IPS-NIHi7 (cell line): ENCODE results near the gene GRPEL1.

ENCODE experiments used
- DNase-seq: peaks from one replicate; pipeline ENCODE4 v3.0.0; 2012; ENCODE audit warnings: mixed read lengths; ENCODE audit errors: extremely low spot score

The GRPEL1 gene

GRCh38 chr4:7066006-7066405, 1.9 kb downstream of the GRPEL1 start:
- no peak for DNase-seq

- DNase-seq: no peak
Observed at GRCh38 chr4:7063362-7063761, 4.5 kb downstream of the GRPEL1 start.

DNA sequence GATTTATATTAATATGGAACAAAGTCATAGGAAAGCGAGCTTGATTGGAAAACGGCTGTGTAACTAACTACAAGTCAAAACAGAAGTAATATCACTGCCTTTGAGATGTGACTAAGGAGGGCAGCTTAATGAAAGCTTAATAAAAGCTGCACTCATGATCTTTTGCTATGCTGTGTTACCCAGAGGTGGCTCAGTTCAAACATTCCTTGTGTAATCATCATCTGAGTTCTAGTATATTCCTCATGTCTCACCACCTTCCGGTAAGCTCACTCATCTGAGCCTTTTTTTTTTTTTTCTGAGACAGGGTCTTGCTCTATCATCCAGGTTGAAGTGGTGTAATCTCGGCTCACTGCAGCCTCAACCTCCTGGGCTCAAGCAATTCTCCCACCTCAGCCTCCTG, 5.0 kb downstream of the GRPEL1 start:
- no peak for DNase-seq

GRCh38 chr4:7061815-7062214, 6.0 kb downstream of the GRPEL1 start:
- no peak for DNase-seq

DNA sequence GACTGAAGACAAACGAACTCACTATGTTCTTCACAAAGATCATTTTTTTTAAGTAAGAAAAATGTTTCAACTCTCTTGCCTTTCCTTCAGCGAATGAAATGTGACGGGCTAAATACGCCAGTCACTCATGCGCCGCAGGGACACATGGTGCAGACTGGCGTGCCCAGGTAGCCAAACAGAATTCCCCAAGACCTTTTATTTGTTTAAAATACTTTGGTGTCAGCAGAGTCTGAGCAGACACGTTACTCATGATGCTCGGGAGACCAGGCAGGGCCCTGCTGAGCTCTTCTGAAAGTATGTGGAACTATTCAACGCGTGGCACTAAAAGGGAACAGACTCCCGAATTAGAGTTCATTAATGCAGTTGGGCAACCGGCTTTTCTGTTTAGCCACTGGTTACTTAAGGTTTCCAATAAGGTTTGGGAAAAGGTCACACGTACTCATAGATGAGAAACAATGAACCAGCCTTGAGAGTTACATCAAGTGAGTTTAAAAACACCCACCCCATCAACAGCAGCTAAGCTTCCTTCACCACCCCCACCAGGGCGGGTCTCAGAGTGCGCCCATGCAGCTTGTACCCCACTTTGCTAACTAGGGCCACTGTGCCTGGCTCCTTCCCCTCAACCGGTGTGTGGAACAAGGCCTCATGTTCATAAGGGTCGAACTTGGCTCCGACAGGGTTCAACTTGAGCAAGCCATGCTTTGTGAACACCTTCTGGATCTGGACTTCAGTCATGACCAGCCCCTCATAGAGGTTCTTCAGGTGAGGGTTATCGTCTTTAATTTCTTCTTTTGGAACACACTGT, 7.3 kb downstream of the GRPEL1 start:
- no peak for DNase-seq

DNA sequence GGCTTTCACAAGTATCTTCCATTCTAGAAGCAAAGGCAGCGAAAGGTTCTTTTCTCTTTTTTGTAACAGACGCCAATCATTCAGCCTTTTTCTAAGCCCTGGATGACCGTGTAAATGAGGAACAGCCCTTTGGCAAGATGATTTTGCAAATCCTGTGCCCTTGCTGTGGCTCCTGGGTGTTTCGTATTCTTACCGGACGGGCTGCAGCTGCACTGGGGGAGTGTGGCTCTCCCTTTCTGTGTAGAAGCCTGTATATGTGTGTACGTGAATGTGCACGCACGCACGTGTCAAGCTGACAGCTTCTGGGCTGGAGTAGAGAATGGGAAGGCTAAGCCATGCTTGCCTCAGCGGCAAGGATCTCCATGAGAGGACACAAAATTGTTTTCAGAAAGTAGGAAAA, 8.2 kb downstream of the GRPEL1 start:
- no peak for DNase-seq

DNA sequence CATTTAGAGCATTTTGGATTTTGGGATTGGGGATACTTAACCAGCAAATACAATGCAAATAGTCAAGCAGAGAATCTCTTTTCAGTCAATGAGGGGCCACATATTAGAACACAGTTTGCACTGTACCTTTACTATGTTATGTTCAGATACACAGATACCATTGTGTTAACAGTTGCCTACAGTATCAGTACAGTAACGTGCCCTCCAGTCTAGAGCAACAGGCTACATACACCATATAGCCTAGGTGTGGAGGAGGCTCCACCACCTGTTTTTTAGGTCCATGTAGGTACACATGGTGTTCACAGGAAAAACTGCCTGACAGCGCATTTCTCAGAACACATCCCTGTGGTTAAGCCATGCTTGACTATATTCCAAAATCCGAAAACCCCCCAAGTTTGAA, 9.1 kb downstream of the GRPEL1 start:
- DNase-seq: no peak

- DNase-seq: no peak
Observed at GRCh38 chr4:7055990-7056325, 11.9 kb downstream of the GRPEL1 start.

- DNase-seq: no peak
Observed at GRCh38 chr4:7055111-7055989, 12.5 kb downstream of the GRPEL1 start.

- DNase-seq: no peak
Observed at GRCh38 chr4:7054106-7054880, 13.6 kb downstream of the GRPEL1 start.

GRCh38 chr4:7052923-7053715, 14.7 kb downstream of the GRPEL1 start:
- no peak for DNase-seq

DNA sequence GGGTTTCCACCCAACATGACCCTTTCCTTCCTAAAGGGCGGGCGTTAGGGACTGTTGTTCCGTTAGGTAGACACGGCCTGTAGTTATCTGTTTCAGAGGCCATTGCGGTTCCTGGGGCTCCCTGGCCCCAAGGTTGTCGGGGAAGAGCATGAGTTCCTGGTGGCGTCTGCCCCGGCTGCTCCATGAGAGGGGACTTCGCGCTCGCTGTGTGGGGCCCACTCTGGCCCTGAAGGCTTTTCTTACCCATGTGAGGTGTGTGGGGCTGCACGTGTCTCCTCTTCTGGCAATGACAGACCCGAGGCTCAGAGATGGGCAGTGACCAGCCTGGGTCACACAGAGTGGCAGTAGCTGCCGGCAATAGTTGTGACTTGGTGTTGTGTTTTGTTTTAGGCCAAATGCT, 15.6 kb downstream of the GRPEL1 start:
- DNase-seq: no peak

GRCh38 chr4:7051905-7052304, 16.0 kb downstream of the GRPEL1 start:
- DNase-seq: no peak

DNA sequence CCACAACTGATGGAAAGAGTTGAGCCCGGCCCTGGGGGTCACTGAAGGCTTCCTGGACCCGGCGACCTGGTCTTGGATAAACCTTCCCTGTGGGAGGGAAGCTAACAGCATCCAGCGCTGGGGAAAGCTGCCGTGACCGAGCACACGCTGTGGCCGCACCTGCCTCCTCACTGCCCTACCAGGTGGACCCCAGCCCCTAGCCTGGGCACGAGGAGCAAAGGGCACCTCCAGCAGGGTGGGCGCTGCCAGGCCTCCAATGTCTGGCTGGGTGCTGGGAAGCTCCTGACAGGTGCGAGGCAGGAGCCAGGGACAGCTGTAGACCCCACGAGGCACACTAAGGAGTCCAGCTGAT, 16.7 kb downstream of the GRPEL1 start:
- DNase-seq: no peak

GRCh38 chr4:7050481-7051143, 17.3 kb downstream of the GRPEL1 start:
- DNase-seq: no peak

GRCh38 chr4:7049739-7050138, 18.1 kb downstream of the GRPEL1 start:
- DNase-seq: no peak

DNA sequence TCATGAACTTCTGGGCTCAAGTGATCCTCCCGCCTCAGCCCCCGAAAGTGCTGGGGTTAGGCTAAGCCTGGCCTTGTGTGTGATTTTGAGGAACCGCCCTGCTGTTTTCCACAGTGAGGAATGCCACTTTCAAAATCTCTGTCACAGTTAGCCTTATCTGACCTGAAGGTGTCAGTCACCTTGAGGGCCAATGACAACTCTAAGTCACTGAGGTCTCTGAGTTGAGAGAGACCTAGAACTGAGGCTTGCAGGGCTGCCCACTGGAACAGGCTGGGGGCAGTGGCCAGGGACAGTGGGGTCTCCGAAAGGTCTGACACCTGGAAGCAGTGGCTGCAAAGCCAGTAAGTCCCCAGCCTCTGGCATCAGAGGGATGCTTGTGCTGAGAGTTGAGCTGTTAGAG, 18.6 kb downstream of the GRPEL1 start:
- no peak for DNase-seq

GRCh38 chr4:7048642-7049041, 19.2 kb downstream of the GRPEL1 start:
- no peak for DNase-seq

DNA sequence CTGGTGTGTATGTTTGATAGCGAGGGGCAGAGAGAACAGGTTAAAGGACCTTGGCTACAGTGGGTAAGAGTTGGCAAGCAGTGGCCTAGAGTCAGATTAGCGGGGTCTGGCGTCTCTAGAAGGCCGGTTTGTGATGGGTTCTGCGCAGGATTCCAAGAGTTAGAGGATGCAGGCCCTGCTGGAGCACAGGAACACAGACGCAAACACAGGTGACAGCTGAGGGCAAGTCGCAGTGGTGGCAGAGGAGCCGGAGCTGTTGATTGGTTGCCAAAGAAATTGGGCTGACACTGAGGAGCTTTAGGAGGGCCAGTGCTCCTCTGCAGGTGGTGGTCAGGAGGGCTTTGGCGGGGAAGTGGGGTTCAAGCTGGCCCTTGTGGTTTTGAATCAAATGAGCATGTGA, 20.9 kb downstream of the GRPEL1 start:
- no peak for DNase-seq

DNA sequence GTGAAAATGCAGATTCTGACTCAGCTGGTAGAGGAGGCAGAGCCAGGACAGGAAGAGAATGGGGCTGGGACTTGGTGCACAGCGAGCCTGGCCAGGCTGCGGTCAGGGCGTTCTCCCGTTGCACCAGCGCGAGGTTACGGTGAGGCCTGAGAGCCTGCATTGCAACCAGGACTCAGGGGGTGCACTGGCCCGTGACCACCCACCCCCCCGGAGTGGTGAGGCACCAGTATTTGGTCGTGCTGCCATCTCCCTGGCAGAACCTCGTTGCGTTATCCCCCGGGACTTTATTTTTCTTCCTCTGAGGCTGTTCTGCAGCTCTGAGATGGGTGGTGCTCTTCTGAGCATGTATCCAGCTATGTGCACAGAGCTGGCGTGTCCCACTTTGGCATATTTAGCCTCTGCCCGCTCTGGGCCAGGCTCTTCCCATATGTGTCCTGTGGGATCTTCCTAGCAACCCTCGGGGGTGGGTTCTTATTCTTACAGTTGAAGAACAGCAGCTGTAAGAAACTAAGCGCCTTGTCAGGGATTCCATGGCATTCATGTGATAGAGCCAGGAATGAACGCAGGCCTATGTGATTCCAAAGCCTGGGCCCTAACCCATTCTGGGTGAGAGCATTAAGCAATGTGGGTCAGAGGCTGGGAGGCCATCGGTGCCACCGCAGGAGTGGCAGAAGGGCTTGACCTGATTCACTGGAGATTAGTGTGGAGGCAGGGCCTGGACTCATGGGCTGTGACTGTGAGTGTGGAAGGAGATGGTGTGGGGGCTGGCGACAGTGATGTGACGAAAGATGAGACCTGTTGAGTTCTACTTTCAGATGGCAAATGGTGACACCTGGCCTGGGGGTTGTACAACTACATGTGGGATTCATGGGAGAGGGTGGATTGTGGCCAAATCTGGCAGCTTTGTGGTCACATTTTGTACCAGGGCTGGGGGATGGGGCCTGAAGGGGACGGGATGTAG, 21.6 kb downstream of the GRPEL1 start:
- no peak for DNase-seq
